Transverse colon (tissue), 4 donors: ENCODE measurements around the gene PRRX1.

ENCODE experiments used
- EP300 ChIP-seq: sonication (generic); formaldehyde crosslinking; IDR thresholded peaks from one replicate; pipeline ENCODE4 v1.6.1; 2017; ENCODE audit warnings: antibody characterized with exemption, low read depth
- POLR2A ChIP-seq: fragments of 450-650 bp; IDR thresholded peaks from one replicate; pipeline ENCODE4 v1.6.1; 2016; ENCODE audit warnings: antibody characterized with exemption, mild to moderate bottlenecking, moderate library complexity
- POLR2AphosphoS5 ChIP-seq, 3 donors: sonication (generic); formaldehyde crosslinking; IDR thresholded peaks; one replicate each; pipeline ENCODE4 v1.6.1; 2016; ENCODE audit warnings: antibody characterized with exemption in 3 of 3
- TF ChIP-seq, protein P1 (sequence below), 5 experiments: fragments of 200-600 bp in 3 of 5; fragments of 450-650 bp in 2 of 5; sonication (generic) in 3 of 5; IDR thresholded peaks; 1 replicate in 2 of 5; 2 replicates in 3 of 5; pipeline ENCODE4 v1.5.1; 2016 to 2017; ENCODE audit warnings: antibody characterized with exemption in 5 of 5, inconsistent platforms in 3 of 5, mild to moderate bottlenecking in 2 of 5, moderate library complexity in 1 of 5

DNA sequence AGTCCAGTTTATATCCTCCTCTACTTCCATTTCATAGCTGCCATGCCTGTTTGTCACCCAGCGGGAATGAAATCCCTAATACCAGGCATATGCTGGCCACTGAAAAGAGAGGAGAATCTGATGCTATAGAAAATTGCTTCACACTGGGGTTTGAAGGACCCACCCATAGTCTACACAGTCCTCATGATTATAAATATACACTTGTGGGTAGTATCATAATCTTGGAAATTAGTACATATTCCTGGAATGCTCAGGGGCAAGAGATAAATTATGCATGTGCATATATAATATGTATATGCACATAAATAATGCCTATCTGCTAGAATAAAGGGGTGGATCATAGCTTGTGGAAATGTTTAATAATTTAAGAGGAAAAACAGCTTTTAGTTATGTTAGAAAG lies 105.8 kb downstream of the PRRX1 start:
- TF ChIP-seq, protein P1, sequence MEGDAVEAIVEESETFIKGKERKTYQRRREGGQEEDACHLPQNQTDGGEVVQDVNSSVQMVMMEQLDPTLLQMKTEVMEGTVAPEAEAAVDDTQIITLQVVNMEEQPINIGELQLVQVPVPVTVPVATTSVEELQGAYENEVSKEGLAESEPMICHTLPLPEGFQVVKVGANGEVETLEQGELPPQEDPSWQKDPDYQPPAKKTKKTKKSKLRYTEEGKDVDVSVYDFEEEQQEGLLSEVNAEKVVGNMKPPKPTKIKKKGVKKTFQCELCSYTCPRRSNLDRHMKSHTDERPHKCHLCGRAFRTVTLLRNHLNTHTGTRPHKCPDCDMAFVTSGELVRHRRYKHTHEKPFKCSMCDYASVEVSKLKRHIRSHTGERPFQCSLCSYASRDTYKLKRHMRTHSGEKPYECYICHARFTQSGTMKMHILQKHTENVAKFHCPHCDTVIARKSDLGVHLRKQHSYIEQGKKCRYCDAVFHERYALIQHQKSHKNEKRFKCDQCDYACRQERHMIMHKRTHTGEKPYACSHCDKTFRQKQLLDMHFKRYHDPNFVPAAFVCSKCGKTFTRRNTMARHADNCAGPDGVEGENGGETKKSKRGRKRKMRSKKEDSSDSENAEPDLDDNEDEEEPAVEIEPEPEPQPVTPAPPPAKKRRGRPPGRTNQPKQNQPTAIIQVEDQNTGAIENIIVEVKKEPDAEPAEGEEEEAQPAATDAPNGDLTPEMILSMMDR (IDR thresholded peaks at IDR 0.05): no peak
- no peak for TF ChIP-seq EP300
- no peak for TF ChIP-seq POLR2AphosphoS5 (IDR thresholded peaks at IDR 0.05)
- TF ChIP-seq POLR2A: no peak
